ENCODE results near the gene KCNJ15. TPM values are rescaled to one million over a fixed set of nuclear protein-coding genes. Genes with fewer than 3 reads are reported as not detected.

KCNJ15 gene
- total and polyA plus RNA-seq, 2 of the 8 experiments (the other 6 are each of a cell fraction or from before 2014, with no cell fraction given): under 0.01 TPM; not detected in 1

- H4K8ac ChIP-seq (ENCODE audit: extremely low read depth, insufficient read depth, low read length): no peak overlapping the region
- no peak overlapping the region for H3K4me3 ChIP-seq (ENCODE audit: extremely low read depth in 1 of 4, insufficient read depth in 2 of 4, low read depth in 3 of 4, low read length in 4 of 4)
- no peaks in the 10 kb centered on the region for H3K23me2 ChIP-seq (ENCODE audit: low read depth, low read length)
- H2BK120ac ChIP-seq (replicated peaks; ENCODE audit: low read depth, low read length): no peak overlapping the region
- no peaks in the 10 kb centered on the region for H3K79me1 ChIP-seq (ENCODE audit: low read depth, low read length)
- no peaks in the 10 kb centered on the region for H3K79me2 ChIP-seq (ENCODE audit: control insufficient read depth in 1 of 2, insufficient read depth in 2 of 2, low read length in 2 of 2)
- H3K4me1 ChIP-seq (replicated peaks in 1 of 4; ENCODE audit: control insufficient read depth in 3 of 4, insufficient read depth in 4 of 4, low read length in 3 of 4): peaks cover 0 to 3% (median 2%) of the 10 kb centered on the region in 4 experiments; a peak in 2 of 7 replicates
- H2AFZ ChIP-seq (ENCODE audit: low read length): no peak overlapping the region
- ChIA-PET POLR2A (ENCODE audit: partially characterized antibody) (no interaction called here), CTCF (ENCODE audit: partially characterized antibody) (interaction anchor here (1.0 to 1.8 kb wide), 4 partner anchors 9 to 120 kb away, joined by 3 to 7 read pairs (median 4); no protein-coding TSS in a partner anchor)
- no peak overlapping the region for H2BK12ac ChIP-seq (ENCODE audit: low read depth, low read length)
- H3K9me3 ChIP-seq (ENCODE audit: insufficient read depth in 2 of 2, low read depth in 1 of 2, low read length in 1 of 2): no peaks in the 10 kb centered on the region; a peak in 1 of 4 replicates
- no peak overlapping the region for H3K14ac ChIP-seq (ENCODE audit: insufficient read length)
- no peak overlapping the region for H2BK5ac ChIP-seq (ENCODE audit: low read depth, low read length)
- no peak overlapping the region for H2BK20ac ChIP-seq (ENCODE audit: low read length)
- H3K27ac ChIP-seq (ENCODE audit: low read depth, low read length): no peak overlapping the region
- no peak overlapping the region for H3K18ac ChIP-seq (ENCODE audit: extremely low read depth, low read length)
- FAIRE-seq: no peak
- H3K4ac ChIP-seq (replicated peaks; ENCODE audit: insufficient read length, low read depth, low read length): no peak overlapping the region
- no peak overlapping the region for H2BK15ac ChIP-seq (ENCODE audit: low read length)
- H3K23ac ChIP-seq (ENCODE audit: insufficient read length): no peak overlapping the region
- H3K36me3 ChIP-seq (ENCODE audit: control insufficient read depth in 2 of 4, insufficient read depth in 4 of 4, low read length in 3 of 4): no peaks in the 10 kb centered on the region
- no peak overlapping the region for H3K4me2 ChIP-seq (ENCODE audit: insufficient read depth in 1 of 2, low read depth in 2 of 2, low read length in 2 of 2)
- no peak overlapping the region for H3K56ac ChIP-seq (replicated peaks; ENCODE audit: insufficient read length, low read depth, low read length)
- no peaks in the 10 kb centered on the region for H4K20me1 ChIP-seq (replicated peaks in 1 of 2; ENCODE audit: control insufficient read depth in 1 of 2, insufficient read depth in 2 of 2, low read length in 2 of 2)
- H3K9ac ChIP-seq (replicated peaks in 1 of 4; ENCODE audit: extremely low read depth in 1 of 4, low read depth in 3 of 4, low read length in 3 of 4): no peak overlapping the region
- no peak overlapping the region for H4K5ac ChIP-seq (ENCODE audit: insufficient read length, low read depth, low read length)
- 49% methylated on average over 3 of the region's 3 CpGs; no CpG with 5 or more reads in 1 of the 2 experiments for WGBS, 2 experiments (ENCODE audit: extremely low coverage in 1 of 2, insufficient coverage in 1 of 2, insufficient read length in 1 of 2, insufficient replicate concordance in 2 of 2, low coverage in 1 of 2, low lambda C conversion rate in 2 of 2, missing lambda C conversion rate in 1 of 2)
- H2AK5ac ChIP-seq (ENCODE audit: low read depth, low read length): no peak overlapping the region
- H3K27me3 ChIP-seq (replicated peaks in 1 of 4; ENCODE audit: control insufficient read depth in 3 of 4, extremely low read depth in 1 of 4, insufficient read depth in 3 of 4, low read length in 3 of 4): peaks cover 0 to 1% (median 0%) of the 10 kb centered on the region in 4 experiments; a peak in 1 of 7 replicates
- DNase-seq (ENCODE audit: low read depth in 1 of 2, low spot score in 2 of 2): no peak
- no peak overlapping the region for H4K91ac ChIP-seq (replicated peaks; ENCODE audit: insufficient read length, low read length)
- TF ChIP-seq MAFK (IDR thresholded peaks at IDR 0.05; ENCODE audit: low read depth, low read length) (no peak), SP1 (IDR thresholded peaks at IDR 0.05; ENCODE audit: low read depth, low read length) (no peak), SP2 (IDR thresholded peaks at IDR 0.05; ENCODE audit: low read length) (no peak), GABPA (IDR thresholded peaks at IDR 0.05; ENCODE audit: borderline replicate concordance, insufficient read depth, low read length) (no peak), CHD1 (IDR thresholded peaks at IDR 0.05; ENCODE audit: low read depth, low read length) (no peak), BRCA1 (IDR thresholded peaks at IDR 0.05; ENCODE audit: low read depth, low read length) (no peak), CTCF (IDR thresholded peaks at IDR 0.05; ENCODE audit: control extremely low read depth in 1 of 3, insufficient read depth in 1 of 3, low read depth in 1 of 3, low read length in 3 of 3) (no peak), CEBPB (IDR thresholded peaks at IDR 0.05; ENCODE audit: low read depth, low read length) (no peak), ZNF274 (IDR thresholded peaks at IDR 0.05; ENCODE audit: borderline replicate concordance, extremely low read depth, low read length) (no peak), EP300 (IDR thresholded peaks at IDR 0.05; ENCODE audit: borderline replicate concordance in 1 of 2, low read depth in 2 of 2, low read length in 2 of 2) (no peak), JUND (IDR thresholded peaks at IDR 0.05; ENCODE audit: low read length) (no peak)
These were observed 34.0 kb downstream of the KCNJ15 start for GRCh38 chr21:38290809-38291208.

Data from H1 (cell line).